ENCODE measurements around the gene HERPUD1.
"Not testable (repeated sequence)": the region's sequence is repeated elsewhere in the genome, so short reads cannot be mapped to it uniquely, and the experiment has no call there.

The HERPUD1 gene

GRCh38 chr16:56972403-56973293 is 40.7 kb downstream of the HERPUD1 start:
- no peak overlapping the region for H3K27ac ChIP-seq
- no peak for TF ChIP-seq CTCF (conservative IDR thresholded peaks at IDR 0.05)

GRCh38 chr16:56973294-56973689 is 41.4 kb downstream of the HERPUD1 start:
- no peak overlapping the region for H3K27ac ChIP-seq
- no peak for TF ChIP-seq CTCF (conservative IDR thresholded peaks at IDR 0.05)

- not testable (repeated sequence) for H3K27ac ChIP-seq
Observed at GRCh38 chr16:56973899-56974298, 42.0 kb downstream of the HERPUD1 start.

GRCh38 chr16:56974549-56975300 is 42.8 kb downstream of the HERPUD1 start:
- no peak for TF ChIP-seq CTCF (conservative IDR thresholded peaks at IDR 0.05)
- H3K27ac ChIP-seq, result no peak overlapping the region

GRCh38 chr16:56975714-56976113 is 43.8 kb downstream of the HERPUD1 start:
- H3K27ac ChIP-seq, result no peak overlapping the region
- TF ChIP-seq CTCF (conservative IDR thresholded peaks at IDR 0.05), result no peak

GRCh38 chr16:56977216-56977615 is 45.3 kb downstream of the HERPUD1 start:
- no peak for TF ChIP-seq CTCF (conservative IDR thresholded peaks at IDR 0.05)
- H3K27ac ChIP-seq, result no peak overlapping the region

- no peak overlapping the region for H3K27ac ChIP-seq
- no peak for TF ChIP-seq CTCF (conservative IDR thresholded peaks at IDR 0.05)
Observed at GRCh38 chr16:56977823-56978430, 46.0 kb downstream of the HERPUD1 start.
